Stimulated activated CD4-positive, alpha-beta T cell treated with anti-CD3 and anti-CD28 coated beads, TNF-alpha, amount 100 ng/mL, for 1 hour (primary cell): ENCODE measurements around the gene GOLPH3.
A peak's percentile ranks its signal among the peaks of the same experiment; 100 is the strongest.
"Not testable (repeated sequence)": the region's sequence is repeated elsewhere in the genome, so short reads cannot be mapped to it uniquely, and the experiment has no call there.

ENCODE experiments used
- DNase-seq, 3 donors: peaks; one replicate each; pipeline ENCODE4 v3.0.0-alpha.2; 2020; ENCODE audit warnings: low read depth in 3 of 3, low spot score in 1 of 3

The GOLPH3 gene

GRCh38 chr5:32174011-32174870 lies at the start of gene GOLPH3:
Gene GOLPH3, minus strand, starts transcription at chr5:32174319. Its CDS starts 285 bp downstream, at chr5:32174034.
- peak; percentile 68 to 84 (median 80) for DNase-seq

- DNase-seq, result no peak
Observed at GRCh38 chr5:32222723-32223470, 48.8 kb upstream of the GOLPH3 start.

- no peak for DNase-seq
Observed at GRCh38 chr5:32217886-32218396, 43.8 kb upstream of the GOLPH3 start.

- DNase-seq, result not testable (repeated sequence)
Observed at GRCh38 chr5:32214344-32214743, 40.2 kb upstream of the GOLPH3 start.

- DNase-seq, result no peak
Observed at GRCh38 chr5:32210151-32210550, 36.0 kb upstream of the GOLPH3 start.

GRCh38 chr5:32208837-32209236 lies 34.7 kb upstream of the GOLPH3 start:
- not testable (repeated sequence) for DNase-seq

GRCh38 chr5:32207355-32207634 lies 33.2 kb upstream of the GOLPH3 start:
- DNase-seq, result no peak

GRCh38 chr5:32206509-32207354 lies 32.6 kb upstream of the GOLPH3 start:
- no peak for DNase-seq

GRCh38 chr5:32206053-32206452 lies 31.9 kb upstream of the GOLPH3 start:
- DNase-seq, result no peak

GRCh38 chr5:32202394-32202793 lies 28.3 kb upstream of the GOLPH3 start:
- no peak for DNase-seq

- DNase-seq, result no peak
Observed at GRCh38 chr5:32201122-32201753, 27.1 kb upstream of the GOLPH3 start.

GRCh38 chr5:32197032-32197431 lies 22.9 kb upstream of the GOLPH3 start:
- no peak for DNase-seq

GRCh38 chr5:32195265-32195664 lies 21.1 kb upstream of the GOLPH3 start:
- DNase-seq, result no peak

- no peak for DNase-seq
Observed at GRCh38 chr5:32193591-32193990, 19.5 kb upstream of the GOLPH3 start.

- no peak for DNase-seq
Observed at GRCh38 chr5:32190095-32190494, 16.0 kb upstream of the GOLPH3 start.

GRCh38 chr5:32187675-32188074 lies 13.6 kb upstream of the GOLPH3 start:
- DNase-seq, result no peak

GRCh38 chr5:32182463-32183063 lies 8.4 kb upstream of the GOLPH3 start:
- no peak for DNase-seq

- DNase-seq, result peak in 1 of 3 donors; percentile 15
Observed at GRCh38 chr5:32173267-32174010, 680 bp downstream of the GOLPH3 start.

GRCh38 chr5:32172923-32173266 lies 1.2 kb downstream of the GOLPH3 start:
- DNase-seq, result no peak
